ENCODE measurements around the gene FUT3.

FUT3 gene

DNA sequence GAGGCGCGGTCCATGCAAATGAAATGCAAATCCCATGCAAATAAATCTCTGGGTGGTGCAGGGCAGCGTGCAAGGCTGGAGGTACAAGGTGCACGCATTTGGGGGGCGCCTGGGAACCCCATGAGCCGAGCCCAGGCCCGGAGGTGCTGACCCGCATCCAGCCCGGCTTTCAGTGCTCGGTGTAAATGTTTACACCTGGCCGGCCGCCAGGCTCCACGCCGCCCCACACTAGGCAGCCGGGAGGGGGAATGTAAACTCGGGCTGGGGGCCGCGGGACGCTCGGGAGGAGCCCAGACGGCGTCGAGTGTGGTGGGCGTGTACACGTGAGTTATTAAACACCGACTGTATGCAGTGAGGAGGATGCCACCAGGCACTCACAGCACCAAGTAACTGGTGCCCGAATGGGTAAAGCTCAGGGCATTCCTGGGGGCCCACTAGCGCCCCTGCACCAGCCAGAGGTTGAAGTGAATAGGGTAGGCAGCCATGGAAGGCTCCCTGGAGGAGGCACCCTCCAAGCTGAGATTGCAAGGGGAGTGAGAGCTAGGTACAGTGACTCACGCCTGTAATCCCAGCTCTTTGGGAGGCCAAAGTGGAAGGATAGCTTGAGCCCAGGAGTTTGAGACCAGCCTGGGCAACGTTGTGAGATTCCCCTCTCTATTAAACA is 28.9 kb downstream of the FUT3 start:
- no peak for DNase-seq

DNA sequence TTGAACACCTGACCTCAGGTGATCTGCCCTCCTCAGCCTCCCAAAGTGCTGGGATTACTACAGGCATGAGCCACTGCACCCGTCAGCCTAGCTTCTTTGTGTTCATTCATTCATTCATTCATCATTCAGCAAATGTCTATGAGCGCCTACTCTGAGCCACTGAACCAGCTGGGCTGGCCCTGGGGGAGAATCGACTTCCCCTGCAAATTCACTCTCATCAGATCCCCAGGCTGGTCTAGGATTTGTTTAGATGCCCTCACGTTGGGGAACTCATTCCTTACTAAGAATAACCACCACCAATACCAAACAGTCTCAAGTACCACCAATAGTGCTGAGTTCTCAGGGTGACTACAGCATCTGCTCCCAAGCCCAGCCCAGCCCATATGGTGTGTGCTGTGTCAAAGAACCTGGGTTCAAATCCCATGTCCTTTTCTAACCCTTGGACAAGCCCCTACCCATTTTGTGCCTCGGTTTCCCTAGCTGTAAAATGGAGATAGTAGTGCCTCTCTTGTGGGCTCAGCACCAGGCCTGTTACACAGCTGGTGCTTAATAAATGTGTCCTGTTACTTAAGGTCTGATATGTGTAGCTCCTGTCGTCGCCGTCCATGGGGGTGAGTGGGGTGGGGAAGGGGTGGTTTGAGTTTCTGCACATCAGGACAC is 29.6 kb downstream of the FUT3 start:
- no peak for DNase-seq

DNA sequence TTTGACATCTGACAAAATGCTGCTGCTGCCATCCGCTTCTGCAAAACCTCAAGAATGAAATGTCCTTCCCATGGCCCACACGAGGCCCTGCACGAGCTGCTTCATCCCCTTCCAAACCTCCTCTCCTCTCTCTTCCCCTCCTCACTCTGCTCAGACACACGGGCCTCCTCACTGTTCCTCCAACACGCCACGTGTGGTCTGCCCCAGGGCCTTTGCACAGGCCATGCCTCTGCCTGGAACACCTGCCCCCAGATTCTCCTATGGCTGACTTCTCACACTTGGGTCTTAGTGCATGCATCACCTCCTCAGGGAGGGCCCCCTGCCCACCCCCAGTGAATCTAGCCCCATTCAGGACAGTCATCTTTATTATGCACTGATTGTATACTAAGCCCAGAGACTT is 30.5 kb downstream of the FUT3 start:
- DNase-seq = no peak

DNA sequence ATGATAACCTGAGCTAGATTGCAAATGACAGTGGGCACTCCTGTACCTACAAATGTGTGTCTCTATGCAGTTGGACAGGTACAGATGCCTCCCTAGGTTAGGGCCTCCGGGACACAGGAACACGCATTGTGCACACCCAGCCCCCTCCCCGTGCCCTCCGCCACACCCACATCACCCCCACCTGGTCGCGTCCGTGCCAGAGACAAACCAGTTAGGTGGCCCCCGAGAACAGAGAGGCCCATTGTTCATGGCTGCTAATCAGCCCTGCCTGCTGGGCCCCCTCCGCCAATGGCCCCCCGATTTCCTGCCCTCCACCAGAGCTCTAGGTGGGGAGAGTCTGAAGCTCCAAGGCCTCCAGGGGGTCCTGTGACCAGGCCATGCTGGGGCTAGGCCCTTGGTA is 32.7 kb downstream of the FUT3 start:
- DNase-seq = no peak

DNA sequence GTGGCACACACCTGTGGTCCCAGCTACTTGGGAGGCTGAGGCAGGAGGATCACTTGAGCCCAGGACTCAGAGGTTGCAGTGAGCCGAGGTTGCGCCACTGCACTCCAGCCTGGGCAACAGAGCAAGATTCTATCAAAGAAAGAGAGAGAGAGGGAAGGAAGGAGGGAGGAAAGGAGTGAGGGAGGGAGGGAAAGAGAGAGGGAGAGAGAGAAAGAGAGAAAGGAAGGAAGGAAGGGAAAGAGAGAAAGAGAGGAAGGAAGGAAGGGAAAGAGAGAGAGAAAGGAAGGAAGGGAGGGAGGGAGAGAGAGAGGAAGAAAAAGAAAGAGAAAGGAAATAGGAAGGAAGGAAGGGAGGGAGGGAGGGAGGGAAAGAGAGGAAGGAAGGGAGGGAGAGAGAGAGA is 34.0 kb downstream of the FUT3 start:
- DNase-seq = no peak

DNA sequence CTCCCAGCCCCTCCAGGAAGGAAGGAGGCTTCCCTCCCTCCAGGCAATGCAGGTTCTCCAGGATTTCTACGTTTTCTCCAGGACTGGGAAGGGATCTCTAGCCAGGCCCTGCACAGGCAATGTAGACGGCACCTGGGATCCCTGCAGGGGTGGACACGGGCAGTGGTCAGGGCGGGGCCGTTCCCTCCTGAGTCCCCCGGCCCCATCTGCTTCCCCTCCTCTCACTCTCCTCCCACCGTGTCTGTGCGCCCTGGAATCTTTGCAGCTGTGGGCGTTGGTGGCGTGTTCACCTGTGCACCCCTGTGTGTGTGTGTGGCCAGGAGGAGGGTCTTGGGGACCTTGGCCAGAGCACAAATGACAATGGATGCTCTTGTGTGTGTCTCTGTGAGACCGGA is 36.4 kb downstream of the FUT3 start:
- DNase-seq = no peak

DNA sequence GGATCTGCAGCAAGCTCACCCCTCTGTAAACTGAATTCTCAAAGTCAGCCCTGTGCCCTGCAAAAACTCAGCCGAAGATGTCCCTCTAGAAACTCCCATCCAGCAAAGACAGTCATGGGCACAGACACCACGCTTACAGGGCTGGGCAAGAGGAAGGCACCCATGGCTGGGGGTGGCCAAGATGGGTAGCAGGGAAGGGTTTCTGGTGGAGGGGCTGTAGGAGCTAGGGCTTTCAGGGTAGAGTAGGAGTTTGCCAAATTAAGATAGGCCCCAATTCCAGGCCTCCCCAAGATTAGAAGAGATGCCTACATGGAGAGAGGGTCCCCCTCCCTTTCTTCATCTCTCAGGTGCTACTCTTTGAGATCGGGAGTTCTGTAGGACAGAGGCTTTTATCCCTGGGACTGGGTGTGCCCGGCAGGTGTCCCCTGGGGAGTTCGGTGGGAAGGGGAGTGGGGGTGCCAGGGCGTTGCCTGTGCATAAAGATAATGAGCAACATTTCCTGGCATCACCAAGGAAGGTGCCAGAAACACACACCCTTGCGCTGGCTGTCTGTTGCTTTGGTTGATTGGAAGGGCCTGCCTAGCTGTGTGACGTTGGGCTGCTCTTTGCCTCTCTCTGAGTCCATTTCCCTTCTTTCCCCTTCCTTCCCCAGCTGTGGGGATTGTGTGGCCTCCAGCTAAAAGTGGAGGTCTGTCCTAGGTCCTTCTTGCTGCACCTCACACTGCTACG is 37.0 kb downstream of the FUT3 start:
- DNase-seq = no peak

DNA sequence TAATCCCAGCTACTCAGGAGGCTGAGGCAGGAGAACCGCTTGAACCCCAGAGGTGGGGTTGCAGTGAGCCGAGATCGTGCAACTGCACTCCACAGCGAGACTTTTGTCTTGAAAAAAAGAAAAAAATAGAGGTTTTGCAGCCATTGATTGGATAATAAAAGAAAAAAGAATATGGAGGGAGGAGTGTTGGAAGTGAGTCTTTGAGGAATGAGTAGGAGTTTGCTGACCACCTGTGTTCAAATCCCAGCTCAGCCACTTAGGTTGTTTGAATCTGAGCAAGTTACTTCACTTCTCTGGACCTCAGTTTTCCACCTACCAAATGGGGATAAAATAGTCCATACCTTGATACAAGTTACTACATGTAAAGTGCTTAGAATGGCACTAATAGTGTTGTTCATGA is 40.1 kb downstream of the FUT3 start:
- DNase-seq = no peak

DNA sequence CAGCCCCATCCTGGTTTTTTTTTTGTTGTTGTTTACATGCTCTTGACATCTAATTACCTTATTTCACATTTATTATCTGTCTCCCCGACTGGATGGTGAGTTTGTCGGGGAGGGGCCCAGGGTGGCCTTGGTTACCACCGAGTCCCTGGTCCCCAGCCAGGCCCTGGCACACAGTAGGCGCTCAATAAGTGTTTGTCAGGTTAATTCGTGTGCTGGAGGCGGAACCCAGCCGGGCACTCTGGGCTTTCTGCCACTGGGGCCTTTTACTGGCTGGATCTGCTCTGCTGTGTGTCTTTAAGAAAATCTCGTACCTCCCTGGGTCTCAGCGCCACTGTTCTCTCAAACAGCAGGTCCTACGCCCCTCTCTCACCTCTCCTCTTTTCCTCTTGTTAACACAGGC is 41.8 kb downstream of the FUT3 start:
- DNase-seq = peak; percentile 14

DNA sequence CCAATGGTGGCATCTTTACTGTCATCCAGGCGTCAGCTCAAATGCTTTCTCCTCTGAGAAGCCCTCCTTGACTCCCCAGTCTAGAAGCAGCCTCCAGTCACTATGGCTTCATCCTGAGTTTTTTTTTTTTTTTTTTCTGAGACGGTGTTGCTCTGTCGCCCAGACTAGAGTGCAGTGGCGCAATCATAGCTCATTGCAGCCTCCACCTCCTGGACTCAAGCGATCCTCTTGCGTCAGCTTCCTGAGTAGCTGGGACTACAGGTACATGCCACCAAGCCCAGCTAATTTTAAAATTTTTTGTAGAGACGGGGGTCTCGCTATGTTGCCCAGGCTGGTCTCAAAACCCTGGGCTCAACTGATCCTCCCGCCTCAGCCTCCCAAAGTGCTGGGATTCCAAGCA is 42.2 kb downstream of the FUT3 start:
- DNase-seq = peak; percentile 15

DNA sequence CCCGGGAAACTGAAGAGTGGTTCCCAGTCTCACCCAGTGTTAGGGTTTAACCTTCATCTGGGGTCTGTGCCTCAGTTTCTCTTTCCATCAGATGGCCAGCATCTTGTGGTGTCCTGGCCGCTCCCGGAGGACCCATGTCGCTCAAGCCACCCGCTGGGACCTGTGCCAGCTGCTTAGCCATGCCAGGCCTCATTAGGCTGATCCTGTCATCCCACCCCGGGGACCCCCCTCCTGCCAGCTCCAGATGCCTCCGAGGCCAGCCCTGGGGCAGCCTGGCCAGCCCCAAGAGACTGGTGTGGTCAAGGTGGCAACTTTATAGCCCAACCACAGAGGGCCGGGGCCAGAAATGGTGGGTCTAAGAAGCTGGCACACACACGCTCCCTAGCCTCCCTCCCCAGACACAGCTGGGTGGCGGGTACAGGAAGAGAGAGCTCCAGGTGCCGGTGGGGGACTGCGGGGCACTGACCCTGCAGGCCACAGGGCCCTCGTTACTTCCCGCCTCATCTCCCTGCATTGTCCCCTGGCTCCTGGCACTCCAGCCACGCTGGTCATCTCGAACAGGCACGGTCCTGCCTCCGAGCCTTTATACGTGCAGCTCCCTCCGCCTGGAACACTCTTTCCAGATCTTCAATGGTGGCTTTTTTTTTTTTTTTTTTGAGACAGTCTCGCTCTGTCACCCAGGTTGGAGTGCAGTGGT is 43.0 kb downstream of the FUT3 start:
- DNase-seq = peak; percentile 30

DNA sequence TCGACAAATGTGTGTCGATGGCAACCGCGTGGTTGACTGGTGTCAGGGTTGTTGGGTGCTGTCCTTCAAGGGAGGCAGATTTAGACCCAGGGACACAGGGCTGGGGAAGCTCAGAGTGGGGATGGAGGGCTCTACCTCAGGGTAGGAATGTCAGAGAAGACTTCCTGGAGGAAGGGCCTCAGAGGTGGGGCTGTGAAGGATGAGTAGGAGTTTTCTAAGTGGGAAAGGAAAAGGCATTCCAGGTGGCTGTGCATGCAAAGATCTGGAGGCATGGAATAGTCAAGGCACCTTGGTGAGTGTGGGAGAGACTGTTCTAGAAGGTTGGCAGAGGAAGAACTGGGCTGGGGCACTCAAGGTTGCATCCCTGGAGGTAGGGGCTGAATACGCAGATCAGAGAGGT is 44.3 kb downstream of the FUT3 start:
- no peak for DNase-seq

DNA sequence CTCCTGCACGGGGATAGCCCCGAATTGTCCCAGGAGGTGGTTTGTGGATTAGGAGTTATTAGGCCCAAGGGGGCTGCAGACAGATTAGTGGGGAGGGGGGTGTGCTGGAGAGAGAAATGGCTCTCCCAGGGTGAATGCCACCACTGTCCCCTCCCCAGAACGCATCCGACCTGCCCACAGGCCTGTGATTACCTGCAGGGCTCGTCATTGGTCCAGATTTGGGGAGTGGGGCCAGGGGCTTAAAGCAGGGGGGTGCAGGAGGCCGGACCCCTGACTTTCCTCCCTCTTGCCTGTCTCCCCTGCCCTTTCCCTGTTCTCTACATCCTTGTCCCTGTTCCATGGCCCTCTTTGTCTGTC is 45.1 kb downstream of the FUT3 start:
- DNase-seq = peak; percentile 10

DNA sequence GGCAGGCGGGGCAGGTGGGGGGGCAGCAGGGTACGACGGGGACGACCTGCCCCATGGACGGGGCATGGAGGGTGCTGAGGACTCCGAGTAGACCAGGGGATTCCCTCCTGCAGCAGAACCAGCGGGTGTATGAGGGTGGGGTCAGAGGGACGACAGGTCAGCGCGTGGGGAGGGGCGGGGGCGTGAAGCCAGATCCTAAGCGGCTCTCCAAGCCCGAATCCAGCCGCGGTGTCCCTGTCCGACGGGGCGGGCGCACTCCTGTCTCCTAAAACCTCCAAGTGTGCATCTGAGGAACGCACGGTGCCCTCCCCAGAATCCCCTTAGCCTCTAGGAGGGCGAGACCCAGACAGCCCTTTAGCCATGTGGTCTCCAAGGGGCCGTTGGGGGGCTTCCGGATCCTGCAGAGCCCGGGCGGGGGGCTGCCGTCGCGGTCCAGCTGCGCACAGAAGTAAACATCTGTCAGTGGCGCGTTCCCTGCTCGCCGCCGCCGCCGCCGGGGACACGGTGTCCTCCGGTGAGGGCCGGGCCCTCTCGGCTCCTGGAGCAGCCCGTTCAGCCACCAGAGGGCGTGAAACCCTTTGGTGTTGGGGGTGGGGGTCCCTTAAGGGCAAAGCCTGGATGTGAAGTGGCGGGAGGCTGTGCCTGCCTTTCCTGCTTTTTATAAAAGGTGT is 45.7 kb downstream of the FUT3 start:
- DNase-seq = peak; percentile 67

DNA sequence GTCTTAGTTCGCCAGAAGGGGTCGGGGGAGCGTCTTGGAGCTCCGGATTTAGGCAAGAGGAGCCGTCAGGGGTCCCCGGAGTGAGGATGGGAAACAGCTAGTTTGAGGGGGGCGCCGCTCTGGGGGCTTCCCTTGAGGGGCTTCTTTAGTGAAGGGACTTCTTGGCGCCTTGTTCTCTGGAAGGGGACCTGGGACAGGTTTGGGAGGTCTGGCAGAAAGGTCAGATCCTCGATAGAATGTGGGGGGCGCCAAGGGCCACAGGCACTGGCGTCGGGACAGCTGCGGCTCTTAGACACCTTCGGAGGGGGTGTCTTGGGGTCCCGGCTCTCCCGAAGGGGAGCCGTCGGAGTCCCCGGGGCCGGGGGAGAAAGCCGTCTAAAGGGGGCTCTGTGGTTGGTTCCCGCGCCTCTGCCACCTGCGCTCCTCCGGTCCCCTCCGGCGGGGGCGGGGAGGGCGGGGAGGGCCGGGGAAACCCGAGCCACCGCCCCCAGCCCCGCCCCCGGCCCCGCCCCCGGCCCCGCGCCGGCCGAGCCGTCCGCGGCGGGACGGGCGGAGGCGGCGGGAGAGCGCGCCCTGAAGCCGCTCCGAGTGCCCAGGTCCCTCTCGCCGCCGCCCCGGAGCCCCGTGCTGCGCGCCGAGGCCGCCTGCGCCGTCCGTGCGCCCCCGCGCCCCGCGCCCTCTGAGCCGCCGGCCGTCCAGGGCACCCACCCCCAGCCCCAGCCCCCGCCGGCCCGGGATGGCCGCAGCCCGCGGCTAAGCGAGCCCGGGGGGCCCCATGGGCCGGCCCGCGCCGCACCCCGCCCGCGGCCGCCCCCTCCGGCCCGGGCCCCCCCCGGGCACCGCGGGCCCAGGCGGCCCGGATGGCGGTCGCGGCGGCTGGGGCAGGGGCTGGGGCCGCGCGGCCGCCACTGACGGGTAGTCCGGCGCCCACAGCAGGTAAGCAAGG is 46.5 kb downstream of the FUT3 start, which contains the start of gene NRTN:
NRTN (plus strand) TSS at position 552 of the 946 bp plus-strand sequence. CDS start 19,099 bp downstream, outside the sequence.
- DNase-seq = no peak

DNA sequence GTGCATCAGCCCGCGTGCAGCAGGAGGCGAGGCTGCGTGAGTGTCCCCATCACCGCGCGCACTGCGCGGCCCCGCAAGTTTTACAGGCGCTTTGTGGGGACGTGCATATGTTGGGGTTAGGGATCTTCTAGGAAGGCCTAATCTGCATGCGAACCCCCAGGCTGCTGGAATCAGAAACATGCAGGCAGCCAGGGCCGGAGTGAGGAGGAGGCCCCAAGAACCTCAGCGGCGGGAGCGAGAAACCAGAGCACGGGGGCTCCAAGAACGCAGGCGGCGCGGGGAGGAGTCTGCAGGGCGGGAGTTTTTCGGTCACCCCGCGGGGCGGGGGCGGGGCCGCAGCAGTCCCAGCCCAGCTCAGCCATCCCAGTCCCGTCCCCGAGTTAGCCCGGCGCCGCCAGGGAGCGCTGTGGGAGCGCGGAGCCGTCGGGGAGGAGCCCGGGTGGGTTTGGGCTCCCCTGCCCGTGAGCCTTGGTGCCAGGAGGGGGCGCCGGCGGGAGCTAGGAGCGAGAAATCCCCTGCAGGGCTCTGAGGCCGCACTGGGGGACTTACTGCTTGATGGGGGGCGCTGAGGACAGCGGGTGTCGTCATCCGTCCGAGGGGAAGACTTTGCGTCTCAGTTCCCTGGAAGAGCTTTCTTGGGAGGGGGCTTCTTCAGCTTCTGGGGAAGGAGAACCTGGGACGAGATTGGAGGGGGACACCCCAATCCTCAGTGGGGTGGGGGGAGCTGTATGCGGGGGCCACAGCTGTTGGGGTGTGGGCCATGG is 47.3 kb downstream of the FUT3 start:
- peak; percentile 94 for DNase-seq

DNA sequence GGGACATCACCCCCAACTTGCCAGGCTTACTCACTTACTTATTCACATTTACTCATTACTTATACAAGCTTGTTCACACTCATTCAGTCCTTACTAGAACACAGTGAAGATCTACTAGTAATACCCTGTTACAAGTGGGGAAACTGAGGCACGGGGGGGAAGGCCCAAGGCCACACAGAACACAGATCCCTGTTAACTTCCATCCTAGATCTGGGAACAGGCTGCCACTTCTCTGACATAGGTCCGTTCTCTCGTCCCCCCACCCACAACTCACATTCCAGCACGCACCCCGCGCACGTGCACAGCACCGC is 47.9 kb downstream of the FUT3 start:
- DNase-seq = no peak

DNA sequence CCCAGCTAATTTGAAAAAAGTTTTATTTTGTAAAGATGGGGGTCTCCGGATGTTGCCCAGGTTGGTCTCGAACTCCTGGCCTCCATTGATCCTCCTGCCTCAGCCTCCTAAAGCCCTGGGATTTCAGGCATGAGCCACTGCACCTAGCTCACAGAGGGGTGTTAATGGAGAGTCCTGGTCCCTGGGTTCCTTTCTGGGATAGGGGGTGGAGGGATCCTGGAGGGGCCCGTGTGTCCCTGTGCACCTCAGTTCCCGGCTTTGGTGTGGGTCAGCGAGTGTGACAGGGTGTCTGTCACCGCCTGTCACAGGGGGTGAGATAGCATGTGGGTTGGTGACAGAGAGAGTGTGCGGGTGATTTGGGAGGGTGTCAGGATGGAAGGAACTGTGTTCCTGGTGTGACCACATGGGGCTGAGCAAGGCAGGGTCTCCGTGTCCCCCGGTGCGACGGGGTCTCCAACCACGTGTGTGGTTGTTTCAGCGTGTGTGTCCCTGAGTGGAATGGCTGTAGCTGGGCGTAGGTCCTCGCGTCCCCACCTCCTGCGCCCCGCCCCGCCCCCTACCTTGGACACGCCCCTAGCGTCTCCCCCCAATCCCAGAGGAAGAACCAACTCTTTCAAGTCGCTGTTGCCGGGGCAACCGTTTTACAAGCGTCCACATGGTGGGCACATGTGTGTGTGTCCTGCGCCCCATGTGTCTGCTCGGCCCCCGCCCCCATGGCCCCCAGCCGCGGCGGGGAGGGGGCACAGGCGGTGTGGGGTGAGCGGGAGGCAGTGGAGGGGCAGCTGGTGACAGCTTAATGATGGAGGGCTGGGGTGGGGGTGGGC is 49.2 kb downstream of the FUT3 start:
- no peak for DNase-seq

DNA sequence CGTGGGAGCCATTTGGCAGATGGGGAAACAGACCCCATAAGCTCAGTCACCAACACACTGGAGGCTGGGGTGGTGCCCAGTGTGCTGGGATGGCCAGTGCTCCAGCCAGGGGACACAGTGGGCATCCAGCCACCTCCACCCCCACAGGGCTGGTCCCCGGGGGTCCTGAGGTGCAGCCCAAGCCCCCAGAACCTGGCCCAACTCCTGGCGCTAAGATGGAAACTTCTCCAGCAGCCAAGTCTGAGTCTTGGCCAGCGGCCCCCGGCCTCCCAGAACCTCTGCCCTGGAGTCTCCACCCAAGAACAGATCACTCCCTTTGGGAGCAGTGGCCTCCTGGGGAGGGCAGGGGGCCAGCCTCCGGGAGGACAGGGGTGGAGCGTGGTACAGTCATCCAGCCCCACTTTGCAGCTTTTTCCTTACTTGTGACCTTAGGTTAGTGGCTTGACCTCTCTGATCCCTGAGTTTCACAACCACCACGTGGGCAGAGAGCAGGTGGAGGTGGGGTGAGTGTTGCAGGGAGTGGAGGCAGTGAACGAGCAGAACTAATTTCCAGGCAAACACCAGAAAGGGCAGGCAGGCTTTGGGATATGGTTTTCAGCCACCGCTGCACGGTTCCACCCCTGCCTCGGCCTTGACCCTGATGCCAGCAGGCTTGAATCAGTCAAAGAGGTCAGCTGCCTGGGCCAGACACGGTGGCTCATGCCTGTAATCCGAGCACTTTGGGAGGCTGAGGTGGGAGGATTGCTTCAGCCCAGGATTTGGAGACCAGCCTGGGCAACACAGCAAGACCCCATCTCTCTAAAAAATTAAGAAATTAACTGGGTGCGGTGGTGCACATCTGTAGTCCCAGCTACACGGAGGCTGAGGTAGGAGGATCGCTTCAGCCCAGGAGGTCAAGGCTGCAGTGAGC is 50.6 kb downstream of the FUT3 start:
- DNase-seq = no peak

Measured in femur (tissue), 1 donor.